ENCODE results near the gene RUBCNL. TPM values are rescaled to one million over a fixed set of nuclear protein-coding genes. Genes with fewer than 3 reads are reported as not detected.

Gene RUBCNL
- total and polyA plus RNA-seq, 2 of the 8 experiments (the other 6 are each of a cell fraction or from before 2014, with no cell fraction given): 2.6 to 4.9 TPM

DNA sequence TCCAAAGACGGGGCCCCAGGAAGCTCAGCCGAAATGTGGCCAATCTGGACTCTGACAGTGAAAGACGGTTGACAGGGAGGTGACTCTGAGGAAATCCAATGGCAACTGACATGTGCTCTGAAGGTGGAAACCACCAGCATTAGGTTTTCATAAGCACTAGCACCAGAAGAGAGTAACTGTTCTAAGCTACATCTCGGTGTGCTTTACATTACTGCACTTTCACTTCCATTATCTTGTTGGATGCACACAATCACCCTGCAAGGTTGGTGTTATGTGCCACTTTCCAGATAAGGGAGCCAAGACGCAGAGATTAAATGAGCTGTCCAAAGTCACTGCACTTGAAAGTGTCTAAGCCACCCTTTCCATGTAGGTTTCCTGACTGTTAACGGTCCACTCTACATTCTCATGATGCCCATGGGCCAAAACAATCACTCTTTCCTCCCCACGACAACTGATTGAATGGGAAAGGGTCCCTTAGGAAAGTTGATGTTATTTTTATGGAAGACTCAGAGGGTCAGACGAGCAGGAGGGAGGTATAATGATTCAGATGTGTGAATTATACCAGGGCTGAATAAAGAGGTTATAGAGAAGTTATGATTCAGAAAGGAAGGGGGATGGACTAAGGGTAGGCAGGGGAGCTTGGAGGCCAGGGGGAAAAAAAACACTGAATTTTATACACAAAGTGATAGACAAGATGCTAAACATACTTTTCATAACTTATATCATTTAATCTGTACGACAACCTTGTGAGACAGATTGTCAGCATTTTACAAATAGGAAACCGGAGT lies 52.8 kb downstream of the RUBCNL start (continued):
- no peak for TF ChIP-seq CHD7 (IDR thresholded peaks at IDR 0.05; ENCODE audit: insufficient replicate concordance, low read length)

Measured in H1 (cell line).